GM23338 (cell line): Measurements from ENCODE around the gene SLC12A5. TPM values are rescaled to one million over a fixed set of nuclear protein-coding genes. Genes with fewer than 3 reads are reported as not detected.

Experiments
- ATAC-seq: fragments of 200-7000 bp; cut with Tn5 transposase; 3 replicates; pipeline ENCODE4 v1.9.1; 2020
- DNase-seq: peaks from one replicate; pipeline ENCODE4 v3.0.0-alpha.2; 2015; ENCODE audit warnings: low spot score
- H2AFZ ChIP-seq: fragments of 200-600 bp; sonication (generic); 2 replicates; pipeline ENCODE4 v1.8.0; 2016; ENCODE audit warnings: antibody characterized with exemption, mild to moderate bottlenecking, moderate library complexity
- H3F3A ChIP-seq: fragments of 200-600 bp; sonication (generic); replicated peaks from 2 replicates; pipeline ENCODE4 v1.8.0; 2017; ENCODE audit warnings: antibody characterized with exemption, mixed run types, low read depth
- H3K27ac ChIP-seq: fragments of 200-600 bp; sonication (generic); 2 replicates; pipeline ENCODE4 v1.6.1; 2016; ENCODE audit warnings: low read depth
- H3K27me3 ChIP-seq: fragments of 200-600 bp; sonication (generic); 2 replicates; pipeline ENCODE4 v1.8.0; 2016; ENCODE audit warnings: mild to moderate bottlenecking, mixed run types, moderate library complexity; ENCODE audit not compliant: insufficient read depth
- H3K36me3 ChIP-seq: fragments of 200-600 bp; sonication (generic); 2 replicates; pipeline ENCODE4 v1.8.0; 2016; ENCODE audit warnings: mild to moderate bottlenecking; ENCODE audit not compliant: insufficient read depth
- H3K4me1 ChIP-seq: fragments of 200-600 bp; sonication (generic); 2 replicates; pipeline ENCODE4 v1.8.0; 2016; ENCODE audit warnings: mild to moderate bottlenecking, moderate library complexity; ENCODE audit not compliant: insufficient read depth
- H3K4me2 ChIP-seq: fragments of 200-600 bp; sonication (generic); 2 replicates; pipeline ENCODE4 v1.7.1; 2017; ENCODE audit warnings: mixed run types
- H3K4me3 ChIP-seq: fragments of 200-600 bp; sonication (generic); 2 replicates; pipeline ENCODE4 v1.6.1; 2016; ENCODE audit warnings: mixed run types
- H3K79me2 ChIP-seq: fragments of 200-600 bp; sonication (generic); replicated peaks from 2 replicates; pipeline ENCODE4 v1.8.0; 2017; ENCODE audit warnings: mild to moderate bottlenecking; ENCODE audit not compliant: insufficient read depth
- H3K9me2 ChIP-seq: fragments of 200-600 bp; sonication (generic); 2 replicates; pipeline ENCODE4 v1.8.0; 2017; ENCODE audit not compliant: insufficient read depth
- H4K20me1 ChIP-seq: fragments of 200-600 bp; sonication (generic); replicated peaks from 2 replicates; pipeline ENCODE4 v1.8.0; 2017; ENCODE audit warnings: mild to moderate bottlenecking; ENCODE audit not compliant: insufficient read depth
- H3K27ac Mint-ChIP-seq: 2 replicates; pipeline ENCODE4 v1.8.0; 2020; ENCODE audit warnings: inconsistent platforms, mild to moderate bottlenecking, moderate library complexity, mixed read lengths
- H3K27me3 Mint-ChIP-seq: 3 replicates; pipeline ENCODE4 v1.8.0; 2022; ENCODE audit warnings: low read depth, mild to moderate bottlenecking, moderate library complexity, mixed read lengths, inconsistent platforms; ENCODE audit not compliant: insufficient read depth, poor library complexity
- H3K36me3 Mint-ChIP-seq: 3 replicates; pipeline ENCODE4 v1.8.0; 2021; ENCODE audit warnings: low read depth, mild to moderate bottlenecking, inconsistent platforms, moderate library complexity, mixed read lengths
- H3K4me1 Mint-ChIP-seq: 3 replicates; pipeline ENCODE4 v1.8.0; 2020; ENCODE audit warnings: mild to moderate bottlenecking, inconsistent platforms, mixed read lengths
- H3K4me3 Mint-ChIP-seq: 3 replicates; pipeline ENCODE4 v1.8.0; 2021; ENCODE audit warnings: moderate library complexity, mild to moderate bottlenecking, inconsistent platforms, mixed read lengths
- H3K9me3 Mint-ChIP-seq: 3 replicates; pipeline ENCODE4 v1.8.0; 2020; ENCODE audit warnings: moderate library complexity, mild to moderate bottlenecking, inconsistent platforms, mixed read lengths
- CREB1 ChIP-seq: fragments of 250-450 bp; sonication (Bioruptor Pico); IDR thresholded peaks from 2 replicates; pipeline ENCODE4 v1.5.0; 2020; ENCODE audit warnings: low read depth, mild to moderate bottlenecking, moderate library complexity
- CTCF ChIP-seq, 2 experiments: fragments of 200-600 bp in 1 of 2; sonication (generic) in 1 of 2; conservative IDR thresholded peaks; 2 replicates each; pipeline versions ENCODE4 v1.5.1 to v1.6.1; 2016 to 2017; ENCODE audit warnings: antibody characterized with exemption in 2 of 2, low read depth in 2 of 2, mild to moderate bottlenecking in 2 of 2, moderate library complexity in 1 of 2
- ETS1 ChIP-seq: IDR thresholded peaks from 2 replicates; pipeline ENCODE4 v1.6.1; 2016; ENCODE audit warnings: antibody characterized with exemption
- EZH2 ChIP-seq: fragments of 200-600 bp; sonication (generic); IDR thresholded peaks from one replicate; pipeline ENCODE4 v1.8.0; 2017; ENCODE audit warnings: antibody characterized with exemption, mild to moderate bottlenecking, low read depth; ENCODE audit not compliant: unreplicated experiment
- EZH2phosphoT487 ChIP-seq: fragments of 200-600 bp; sonication (generic); IDR thresholded peaks from one replicate; pipeline ENCODE4 v1.8.1; 2018; ENCODE audit warnings: antibody characterized with exemption; ENCODE audit not compliant: unreplicated experiment
- NANOG ChIP-seq: IDR thresholded peaks from 2 replicates; pipeline ENCODE4 v1.6.1; 2016; ENCODE audit warnings: antibody characterized with exemption, borderline replicate concordance
- STAT1 ChIP-seq: IDR thresholded peaks from one replicate; pipeline ENCODE4 v1.6.1; 2016; ENCODE audit warnings: antibody characterized with exemption; ENCODE audit not compliant: unreplicated experiment
- ZNF331 ChIP-seq: fragments of 250-450 bp; sonication (Bioruptor Pico); IDR thresholded peaks from 2 replicates; pipeline ENCODE4 v1.5.0; 2020; ENCODE audit warnings: low read depth, mild to moderate bottlenecking, moderate library complexity
- ZNF462 ChIP-seq: fragments of 250-450 bp; sonication (Bioruptor Pico); IDR thresholded peaks from 2 replicates; pipeline ENCODE4 v1.5.0; 2020; ENCODE audit warnings: mild to moderate bottlenecking, moderate library complexity
- polyA plus RNA-seq: library from polyadenylated mRNA; unstranded; fragments of >200 nt; fragmentation: Nextera tagmentation; extraction: Ambion mirVana; gene quantifications from 2 replicates; pipeline ENCODE4 v1.2.1, GENCODE V29; 2016
- total RNA-seq: library from RNA; depleted of rRNA; stranded (reverse); fragments of >200 nt; shearing (Covaris generic); gene quantifications from 2 replicates; pipeline ENCODE4 v1.2.3, GENCODE V29; 2014

SLC12A5 gene
- total and polyA plus RNA-seq, 2 experiments from 2014 or later, result 3.5 to 8.4 TPM

- ATAC-seq, result no peak
- H3K9me3 Mint-ChIP-seq, result no peaks in the 10 kb centered on the region
- H3K4me3 Mint-ChIP-seq, result no peak overlapping the region
- Histone ChIP-seq H3F3A (no peaks in the 10 kb centered on the region), H3K79me2 (peaks cover 54% of the 10 kb centered on the region), H3K4me1 (peaks cover 42% of the 10 kb centered on the region), H3K27me3 (no peaks in the 10 kb centered on the region), H2AFZ (no peak overlapping the region), H3K9me2 (no peaks in the 10 kb centered on the region), H3K4me3 (no peak overlapping the region), H4K20me1 (peaks cover 31% of the 10 kb centered on the region), H3K27ac (no peak overlapping the region), H3K36me3 (no peaks in the 10 kb centered on the region), H3K4me2 (no peak overlapping the region)
- DNase-seq, result no peak
- H3K36me3 Mint-ChIP-seq, result peaks cover 18% of the 10 kb centered on the region; the same call in 2 of the 3 replicates
- no peak overlapping the region for H3K27ac Mint-ChIP-seq
- TF ChIP-seq EZH2phosphoT487 (no peak), ZNF462 (CRISPR knock-in tag) (no peak), STAT1 (no peak), CTCF (conservative IDR thresholded peaks at IDR 0.05; ENCODE audit: low read depth in 2 of 2) (no peak), ZNF331 (no peak), CREB1 (CRISPR knock-in tag) (no peak), NANOG (no peak), EZH2 (no peak), ETS1 (no peak)
- H3K4me1 Mint-ChIP-seq, result peaks cover 34% of the 10 kb centered on the region
- no peaks in the 10 kb centered on the region for H3K27me3 Mint-ChIP-seq
These were observed 48.8 kb downstream of the SLC12A5 start for GRCh38 chr20:46077642-46078305.
